Endothelial cell of umbilical vein (primary cell): Measurements from ENCODE around the gene DDIT4. TPM values are rescaled to one million over a fixed set of nuclear protein-coding genes. Genes with fewer than 3 reads are reported as not detected.
A peak's percentile ranks its signal among the peaks of the same experiment; 100 is the strongest.

Experiments
- BruUV-seq: library from RNA; stranded (reverse); fragments of 400-500 nt; replicated peaks from 2 replicates; lab custom pipeline; 2021; lab: Mats Ljungman, UMichigan
- CTCF ChIA-PET: fragments of 300-600, 350-600 bp; sonication (Branson Sonifier 250); formaldehyde crosslinking; loops from one replicate; lab custom pipeline; 2021; ENCODE audit warnings: antibody characterized with exemption, inconsistent platforms; lab: Charles Lee
- POLR2A ChIA-PET: fragments of 300-600, 350-600 bp; sonication (Branson Sonifier 250); formaldehyde crosslinking; loops from one replicate; lab custom pipeline; 2021; ENCODE audit warnings: antibody characterized with exemption, inconsistent platforms; lab: Charles Lee
- DNase-seq: peaks from one replicate; pipeline ENCODE4 v3.0.0-alpha.2; 2011; ENCODE audit warnings: low read depth, low spot score
- FAIRE-seq: peaks from 2 replicates; lab custom pipeline; 2011; peaks lifted over from hg19 to GRCh38; lab: Jason Lieb, UNC
- H2AFZ ChIP-seq: 2 replicates; pipeline ENCODE4 v1.6.0; 2012; ENCODE audit warnings: low read depth, low read length, control low read depth, inconsistent platforms
- H3K27ac ChIP-seq: 2 replicates; pipeline ENCODE4 v1.5.1; 2011; ENCODE audit warnings: low read depth, mild to moderate bottlenecking, control low read depth, low read length, moderate library complexity; ENCODE audit not compliant: insufficient read depth
- H3K27me3 ChIP-seq, 2 experiments: 2 replicates each; pipeline versions ENCODE4 v1.6.0 to v1.6.1; 2011; ENCODE audit warnings: low read length in 2 of 2, mixed read lengths in 1 of 2; ENCODE audit not compliant: control insufficient read depth in 2 of 2, insufficient read depth in 2 of 2
- H3K36me3 ChIP-seq, 2 experiments: 2 replicates in 1 of 2; 3 replicates in 1 of 2; pipeline ENCODE4 v1.5.1; 2011; ENCODE audit warnings: low read length in 2 of 2, mild to moderate bottlenecking in 1 of 2, moderate library complexity in 1 of 2; ENCODE audit not compliant: control insufficient read depth in 2 of 2, insufficient read depth in 2 of 2; ENCODE audit errors: extremely low read depth in 1 of 2
- H3K4me1 ChIP-seq: 3 replicates; pipeline ENCODE4 v1.5.1; 2011; ENCODE audit warnings: mild to moderate bottlenecking, low read length; ENCODE audit not compliant: control insufficient read depth, insufficient read depth; ENCODE audit errors: extremely low read depth
- H3K4me2 ChIP-seq: 2 replicates; pipeline ENCODE4 v1.6.1; 2011; ENCODE audit warnings: low read length, control low read depth, mixed read lengths; ENCODE audit not compliant: insufficient read depth
- H3K4me3 ChIP-seq, 3 experiments: fragments of 200-600 bp in 1 of 3; sonication (generic), shearing (Covaris generic) in 1 of 3; replicated peaks in 1 of 3; 2 replicates each; pipeline ENCODE4 v1.5.1; 2011 to 2016; ENCODE audit warnings: control low read depth in 3 of 3, low read length in 3 of 3, mild to moderate bottlenecking in 2 of 3, inconsistent platforms in 1 of 3, low read depth in 1 of 3, moderate library complexity in 1 of 3; ENCODE audit not compliant: insufficient read depth in 1 of 3
- H3K79me2 ChIP-seq: 2 replicates; pipeline ENCODE4 v1.6.0; 2012; ENCODE audit warnings: low read length, inconsistent platforms; ENCODE audit not compliant: control insufficient read depth, insufficient read depth
- H3K9ac ChIP-seq: replicated peaks from 2 replicates; pipeline ENCODE3; 2011; ENCODE audit warnings: low read length, control low read depth; ENCODE audit not compliant: insufficient read depth; ENCODE audit errors: extremely low read depth
- H3K9me1 ChIP-seq: replicated peaks from 3 replicates; pipeline ENCODE4 v1.6.0; 2011; ENCODE audit warnings: mild to moderate bottlenecking, low read length; ENCODE audit not compliant: control insufficient read depth, insufficient read depth; ENCODE audit errors: extremely low read depth
- H3K9me3 ChIP-seq: replicated peaks from 2 replicates; pipeline ENCODE4 v1.5.1; 2012; ENCODE audit warnings: low read length, inconsistent platforms; ENCODE audit not compliant: control insufficient read depth, insufficient read depth
- H4K20me1 ChIP-seq: replicated peaks from 2 replicates; pipeline ENCODE3; 2011; ENCODE audit warnings: mild to moderate bottlenecking, low read length; ENCODE audit not compliant: control insufficient read depth, insufficient read depth; ENCODE audit errors: extremely low read depth
- CTCF ChIP-seq, 2 donors: IDR thresholded peaks; 1 replicate in 1 of 2; 2 replicates in 1 of 2; pipeline ENCODE4 v1.5.1; 2011; ENCODE audit warnings: low read length in 2 of 2, mild to moderate bottlenecking in 2 of 2, moderate library complexity in 2 of 2, control low read depth in 1 of 2, inconsistent platforms in 1 of 2, low read depth in 1 of 2; ENCODE audit not compliant: insufficient read depth in 1 of 2; ENCODE audit errors: extremely low read depth in 1 of 2
- FOS ChIP-seq: IDR thresholded peaks from 2 replicates; pipeline ENCODE4 v1.6.1; 2011; ENCODE audit warnings: mild to moderate bottlenecking, low read length, moderate library complexity, borderline replicate concordance; ENCODE audit not compliant: insufficient read depth
- GATA2 ChIP-seq: IDR thresholded peaks from 2 replicates; pipeline ENCODE4 v1.7.0; 2011; ENCODE audit warnings: low read depth, mild to moderate bottlenecking, moderate library complexity, mixed read lengths, low read length; ENCODE audit not compliant: insufficient read length, insufficient read depth
- JUN ChIP-seq: IDR thresholded peaks from 2 replicates; pipeline ENCODE4 v1.6.1; 2011; ENCODE audit warnings: borderline replicate concordance, low read depth; ENCODE audit not compliant: insufficient read length, insufficient read depth
- MAX ChIP-seq: IDR thresholded peaks from 2 replicates; pipeline ENCODE4 v1.6.1; 2011; ENCODE audit not compliant: insufficient read depth, insufficient read length
- POLR2A ChIP-seq: IDR thresholded peaks from 2 replicates; pipeline ENCODE4 v1.6.1; 2012; ENCODE audit warnings: low read depth, mild to moderate bottlenecking, control low read depth, low read length
- POLR2AphosphoS5 ChIP-seq: IDR thresholded peaks from 2 replicates; pipeline ENCODE4 v1.6.1; 2012; ENCODE audit warnings: low read depth, mild to moderate bottlenecking, control low read depth, low read length, moderate library complexity; ENCODE audit not compliant: insufficient read depth
- dilution Hi-C: fragments of 300-500 bp; cut with MboI; formaldehyde crosslinking; loops from one replicate; pipeline ENCODE4 v1.15.0; 2019; ENCODE audit warnings: low sequenced_read_pairs; ENCODE audit not compliant: extremely low pct_ligation_motif_present
- intact Hi-C: fragments of 100-400 bp; cut with micrococcal nuclease; formaldehyde crosslinking; loops from one replicate; pipeline ENCODE4 v1.10.0; 2022
- polyA plus RNA-seq, 4 experiments: library from polyadenylated mRNA; depleted of rRNA in 3 of 4; stranded (reverse) in 3 of 4; unstranded in 1 of 4; fragments of >200 nt; gene quantifications; 2 replicates each; pipeline versions ENCODE4 v1.2.1 to v1.2.3, GENCODE V29; 2011 to 2012; ENCODE audit warnings: missing spikeins in 1 of 4
- total RNA-seq: library from RNA; stranded (reverse); gene quantifications from 2 replicates; pipeline ENCODE4 v1.2.3, GENCODE V29; 2021

Gene DDIT4
- total and polyA plus RNA-seq, 2 donors (not counting 3 experiments of a cell fraction or from before 2014, with no cell fraction given), result 60.4 to 65.3 TPM

GRCh38 chr10:72254813-72255568 is 18.7 kb upstream of the DDIT4 start:
- peak overlapping the region; percentile 42 for H3K27ac ChIP-seq
- no peaks in the 10 kb centered on the region for H3K9me1 ChIP-seq
- intact Hi-C loops (no loop called here), dilution Hi-C loops (no loop called here)
- H3K4me3 ChIP-seq, result no peak overlapping the region
- H3K79me2 ChIP-seq, result no peaks in the 10 kb centered on the region
- ChIA-PET POLR2A (interaction anchor here (0.6 to 1.3 kb wide), 4 partner anchors 14 to 196 kb away, joined by 3 to 7 read pairs (median 4); partner anchors contain the start of gene DDIT4), CTCF (interaction anchor here (0.8 to 2.7 kb wide), 12 partner anchors 9 to 277 kb away, joined by 3 to 13 read pairs (median 4); partner anchors contain the start of gene DDIT4)
- no peaks in the 10 kb centered on the region for H3K27me3 ChIP-seq
- DNase-seq (peak; percentile 52), FAIRE-seq (peak; percentile 86)
- no peak for TF ChIP-seq MAX
- TF ChIP-seq FOS, result no peak
- TF ChIP-seq CTCF (IDR thresholded peaks at IDR 0.05; ENCODE audit: extremely low read depth in 1 of 2, insufficient read depth in 1 of 2, low read depth in 1 of 2, low read length in 2 of 2), result no peak
- peak; percentile 46 for TF ChIP-seq POLR2AphosphoS5
- TF ChIP-seq JUN, result no peak
- TF ChIP-seq GATA2, result no peak
- peak; percentile 51 for TF ChIP-seq POLR2A
- no TSS peak for BruUV-seq
- H4K20me1 ChIP-seq, result no peaks in the 10 kb centered on the region
- H2AFZ ChIP-seq, result peak overlapping the region; percentile 97
- no peaks in the 10 kb centered on the region for H3K36me3 ChIP-seq
- peak overlapping the region; percentile 32 for H3K9ac ChIP-seq
- H3K9me3 ChIP-seq, result no peaks in the 10 kb centered on the region
- H3K4me1 ChIP-seq, result peaks cover 13% of the 10 kb centered on the region
- peak overlapping the region; percentile 43 for H3K4me2 ChIP-seq
